ENCODE data around the gene VPS13A. TPM values are rescaled to one million over a fixed set of nuclear protein-coding genes. Genes with fewer than 3 reads are reported as not detected.

VPS13A gene
- total RNA-seq, 1 experiment from 2014 or later, result 31.5 TPM

DNA sequence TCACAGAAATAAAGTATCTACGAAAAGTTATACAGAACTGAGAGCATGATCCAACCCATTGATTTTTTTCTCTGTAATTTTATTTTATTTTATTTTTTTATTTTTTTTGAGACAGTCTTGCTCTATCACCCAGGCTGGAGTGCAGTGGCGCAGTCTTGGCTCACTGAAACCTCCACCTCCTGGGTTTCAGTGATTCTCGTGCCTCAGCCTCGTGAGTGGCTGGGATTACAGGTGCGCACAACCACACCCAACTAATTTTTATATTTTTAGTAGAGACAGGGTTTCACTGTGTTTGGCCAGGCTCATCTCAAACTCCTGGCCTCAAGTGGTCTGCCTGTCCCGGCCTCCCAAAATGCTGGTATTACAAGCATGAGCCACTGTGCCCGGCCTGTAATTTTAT, 107.3 kb downstream of the VPS13A start:
- peaks cover 15% of the 10 kb centered on the region for H3K36me3 Mint-ChIP-seq
- no peaks in the 10 kb centered on the region for H3K4me1 Mint-ChIP-seq
- ATAC-seq (no peak), DNase-seq (ENCODE audit: low spot score) (no peak)
- ChIA-PET CTCF (no interaction called here), POLR2A (no interaction called here)
- H3K9me3 Mint-ChIP-seq, result peaks cover 12% of the 10 kb centered on the region
- TF ChIP-seq SOX15 (CRISPR knock-in tag; IDR thresholded peaks at IDR 0.05) (no peak), JUN (CRISPR knock-in tag; IDR thresholded peaks at IDR 0.05) (no peak), FOXK1 (CRISPR knock-in tag; IDR thresholded peaks at IDR 0.05) (no peak), HMGA2 (CRISPR knock-in tag; IDR thresholded peaks at IDR 0.05) (no peak), ATF1 (CRISPR knock-in tag; IDR thresholded peaks at IDR 0.05) (no peak), IRF2 (CRISPR knock-in tag; IDR thresholded peaks at IDR 0.05; ENCODE audit: borderline replicate concordance, low read depth) (no peak), GTF2I (CRISPR knock-in tag; conservative IDR thresholded peaks at IDR 0.05) (no peak), ZNF263 (CRISPR knock-in tag; IDR thresholded peaks at IDR 0.05; ENCODE audit: low read depth) (no peak)
- TF ChIP-seq, protein P1, sequence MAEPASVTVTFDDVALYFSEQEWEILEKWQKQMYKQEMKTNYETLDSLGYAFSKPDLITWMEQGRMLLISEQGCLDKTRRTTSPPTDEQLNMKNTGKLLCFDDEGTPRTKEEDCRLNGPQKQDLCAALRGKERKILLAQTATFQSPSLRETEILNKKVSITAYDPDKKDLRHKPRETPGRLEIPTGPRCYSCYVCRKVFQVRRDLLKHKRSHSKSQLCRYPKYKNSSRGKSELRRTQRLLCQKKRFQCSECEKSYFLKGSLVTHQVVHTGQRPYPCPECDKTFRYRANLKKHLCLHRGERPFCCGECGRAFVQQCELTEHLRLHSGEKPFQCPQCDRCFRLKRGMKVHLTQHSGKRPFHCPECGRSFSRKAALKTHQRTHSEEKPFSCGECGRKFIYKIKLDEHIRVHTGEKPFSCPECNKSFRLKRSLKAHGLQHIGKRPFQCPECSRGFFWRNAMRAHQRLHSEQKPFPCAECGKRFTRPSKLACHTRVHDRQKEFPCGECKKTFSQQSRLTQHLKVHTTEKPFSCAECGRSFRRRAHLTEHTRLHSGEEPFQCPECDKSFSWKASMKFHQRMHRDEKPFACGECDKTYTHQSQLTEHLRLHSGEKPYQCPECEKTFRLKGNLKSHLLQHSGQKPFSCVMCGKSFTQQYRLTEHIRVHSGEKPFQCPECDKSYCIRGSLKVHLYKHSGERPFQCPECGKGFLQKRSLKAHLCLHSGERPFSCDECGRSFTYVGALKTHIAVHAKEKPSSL (CRISPR knock-in tag; conservative IDR thresholded peaks at IDR 0.05), result no peak
- TF ChIP-seq, protein P2, sequence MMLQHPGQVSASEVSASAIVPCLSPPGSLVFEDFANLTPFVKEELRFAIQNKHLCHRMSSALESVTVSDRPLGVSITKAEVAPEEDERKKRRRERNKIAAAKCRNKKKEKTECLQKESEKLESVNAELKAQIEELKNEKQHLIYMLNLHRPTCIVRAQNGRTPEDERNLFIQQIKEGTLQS (CRISPR knock-in tag; conservative IDR thresholded peaks at IDR 0.05), result no peak
- no peak overlapping the region for H3K27ac Mint-ChIP-seq
- H3K27me3 Mint-ChIP-seq (ENCODE audit: low read depth), result no peaks in the 10 kb centered on the region
- H3K4me3 Mint-ChIP-seq, result no peak overlapping the region

DNA sequence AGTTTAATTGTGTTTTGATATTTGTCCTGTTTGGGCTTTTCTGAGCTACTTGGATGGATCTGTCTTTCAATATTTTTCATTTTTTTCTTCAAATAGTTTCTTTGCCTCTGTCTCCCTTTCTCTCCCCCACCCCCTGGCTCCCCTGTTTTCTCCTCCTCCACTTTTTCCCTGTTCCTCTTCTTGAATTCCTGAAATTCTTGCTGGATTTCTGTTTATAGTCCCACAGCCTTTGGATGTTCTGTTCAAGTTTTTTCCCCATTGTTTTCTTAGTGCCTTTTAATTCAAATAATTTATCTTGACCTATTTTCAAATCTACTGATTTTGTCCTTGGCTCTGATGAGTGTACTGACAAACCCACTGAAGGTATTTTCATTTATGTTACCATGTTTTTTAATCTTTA, 113.0 kb downstream of the VPS13A start:
- Mint-ChIP-seq H3K9me3 (peaks cover 12% of the 10 kb centered on the region), H3K4me1 (peaks cover 21% of the 10 kb centered on the region), H3K36me3 (peaks cover 18% of the 10 kb centered on the region), H3K27ac (peak overlapping the region; percentile 34; the same call in 1 of the 2 replicates), H3K27me3 (ENCODE audit: low read depth) (no peaks in the 10 kb centered on the region), H3K4me3 (no peak overlapping the region)
- POLR2A ChIA-PET, result no interaction called here
- ATAC-seq (no peak), DNase-seq (ENCODE audit: low spot score) (no peak)
- CTCF ChIA-PET, result interaction anchor here (1.5 to 2.6 kb wide), 2 partner anchors 7 to 123 kb away, joined by 4 to 15 read pairs; no protein-coding TSS in a partner anchor
- TF ChIP-seq TEAD1 (CRISPR knock-in tag; IDR thresholded peaks at IDR 0.05) (no peak), FOXK1 (CRISPR knock-in tag; IDR thresholded peaks at IDR 0.05) (no peak), CREM (CRISPR knock-in tag; IDR thresholded peaks at IDR 0.05) (no peak), ETV6 (CRISPR knock-in tag; IDR thresholded peaks at IDR 0.05) (no peak), CREB1 (CRISPR knock-in tag; IDR thresholded peaks at IDR 0.05) (no peak), IRF2 (CRISPR knock-in tag; IDR thresholded peaks at IDR 0.05; ENCODE audit: borderline replicate concordance, low read depth) (no peak), RELA (CRISPR knock-in tag; IDR thresholded peaks at IDR 0.05; ENCODE audit: borderline replicate concordance) (no peak), MXD4 (CRISPR knock-in tag; IDR thresholded peaks at IDR 0.05; ENCODE audit: borderline replicate concordance) (no peak), ZNF317 (CRISPR knock-in tag; IDR thresholded peaks at IDR 0.05; ENCODE audit: borderline replicate concordance, low read depth) (no peak), SMAD4 (CRISPR knock-in tag; IDR thresholded peaks at IDR 0.05) (no peak)
- TF ChIP-seq, protein P3, sequence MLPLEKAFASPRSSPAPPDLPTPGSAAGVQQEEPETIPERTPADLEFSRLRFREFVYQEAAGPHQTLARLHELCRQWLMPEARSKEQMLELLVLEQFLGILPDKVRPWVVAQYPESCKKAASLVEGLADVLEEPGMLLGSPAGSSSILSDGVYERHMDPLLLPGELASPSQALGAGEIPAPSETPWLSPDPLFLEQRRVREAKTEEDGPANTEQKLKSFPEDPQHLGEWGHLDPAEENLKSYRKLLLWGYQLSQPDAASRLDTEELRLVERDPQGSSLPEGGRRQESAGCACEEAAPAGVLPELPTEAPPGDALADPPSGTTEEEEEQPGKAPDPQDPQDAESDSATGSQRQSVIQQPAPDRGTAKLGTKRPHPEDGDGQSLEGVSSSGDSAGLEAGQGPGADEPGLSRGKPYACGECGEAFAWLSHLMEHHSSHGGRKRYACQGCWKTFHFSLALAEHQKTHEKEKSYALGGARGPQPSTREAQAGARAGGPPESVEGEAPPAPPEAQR (CRISPR knock-in tag; IDR thresholded peaks at IDR 0.05), result no peak
- TF ChIP-seq, protein P4, sequence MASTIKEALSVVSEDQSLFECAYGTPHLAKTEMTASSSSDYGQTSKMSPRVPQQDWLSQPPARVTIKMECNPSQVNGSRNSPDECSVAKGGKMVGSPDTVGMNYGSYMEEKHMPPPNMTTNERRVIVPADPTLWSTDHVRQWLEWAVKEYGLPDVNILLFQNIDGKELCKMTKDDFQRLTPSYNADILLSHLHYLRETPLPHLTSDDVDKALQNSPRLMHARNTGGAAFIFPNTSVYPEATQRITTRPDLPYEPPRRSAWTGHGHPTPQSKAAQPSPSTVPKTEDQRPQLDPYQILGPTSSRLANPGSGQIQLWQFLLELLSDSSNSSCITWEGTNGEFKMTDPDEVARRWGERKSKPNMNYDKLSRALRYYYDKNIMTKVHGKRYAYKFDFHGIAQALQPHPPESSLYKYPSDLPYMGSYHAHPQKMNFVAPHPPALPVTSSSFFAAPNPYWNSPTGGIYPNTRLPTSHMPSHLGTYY (CRISPR knock-in tag; IDR thresholded peaks at IDR 0.05), result no peak
- TF ChIP-seq, protein P5, sequence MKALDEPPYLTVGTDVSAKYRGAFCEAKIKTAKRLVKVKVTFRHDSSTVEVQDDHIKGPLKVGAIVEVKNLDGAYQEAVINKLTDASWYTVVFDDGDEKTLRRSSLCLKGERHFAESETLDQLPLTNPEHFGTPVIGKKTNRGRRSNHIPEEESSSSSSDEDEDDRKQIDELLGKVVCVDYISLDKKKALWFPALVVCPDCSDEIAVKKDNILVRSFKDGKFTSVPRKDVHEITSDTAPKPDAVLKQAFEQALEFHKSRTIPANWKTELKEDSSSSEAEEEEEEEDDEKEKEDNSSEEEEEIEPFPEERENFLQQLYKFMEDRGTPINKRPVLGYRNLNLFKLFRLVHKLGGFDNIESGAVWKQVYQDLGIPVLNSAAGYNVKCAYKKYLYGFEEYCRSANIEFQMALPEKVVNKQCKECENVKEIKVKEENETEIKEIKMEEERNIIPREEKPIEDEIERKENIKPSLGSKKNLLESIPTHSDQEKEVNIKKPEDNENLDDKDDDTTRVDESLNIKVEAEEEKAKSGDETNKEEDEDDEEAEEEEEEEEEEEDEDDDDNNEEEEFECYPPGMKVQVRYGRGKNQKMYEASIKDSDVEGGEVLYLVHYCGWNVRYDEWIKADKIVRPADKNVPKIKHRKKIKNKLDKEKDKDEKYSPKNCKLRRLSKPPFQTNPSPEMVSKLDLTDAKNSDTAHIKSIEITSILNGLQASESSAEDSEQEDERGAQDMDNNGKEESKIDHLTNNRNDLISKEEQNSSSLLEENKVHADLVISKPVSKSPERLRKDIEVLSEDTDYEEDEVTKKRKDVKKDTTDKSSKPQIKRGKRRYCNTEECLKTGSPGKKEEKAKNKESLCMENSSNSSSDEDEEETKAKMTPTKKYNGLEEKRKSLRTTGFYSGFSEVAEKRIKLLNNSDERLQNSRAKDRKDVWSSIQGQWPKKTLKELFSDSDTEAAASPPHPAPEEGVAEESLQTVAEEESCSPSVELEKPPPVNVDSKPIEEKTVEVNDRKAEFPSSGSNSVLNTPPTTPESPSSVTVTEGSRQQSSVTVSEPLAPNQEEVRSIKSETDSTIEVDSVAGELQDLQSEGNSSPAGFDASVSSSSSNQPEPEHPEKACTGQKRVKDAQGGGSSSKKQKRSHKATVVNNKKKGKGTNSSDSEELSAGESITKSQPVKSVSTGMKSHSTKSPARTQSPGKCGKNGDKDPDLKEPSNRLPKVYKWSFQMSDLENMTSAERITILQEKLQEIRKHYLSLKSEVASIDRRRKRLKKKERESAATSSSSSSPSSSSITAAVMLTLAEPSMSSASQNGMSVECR (CRISPR knock-in tag; IDR thresholded peaks at IDR 0.05; ENCODE audit: borderline replicate concordance), result no peak
- TF ChIP-seq, protein P6, sequence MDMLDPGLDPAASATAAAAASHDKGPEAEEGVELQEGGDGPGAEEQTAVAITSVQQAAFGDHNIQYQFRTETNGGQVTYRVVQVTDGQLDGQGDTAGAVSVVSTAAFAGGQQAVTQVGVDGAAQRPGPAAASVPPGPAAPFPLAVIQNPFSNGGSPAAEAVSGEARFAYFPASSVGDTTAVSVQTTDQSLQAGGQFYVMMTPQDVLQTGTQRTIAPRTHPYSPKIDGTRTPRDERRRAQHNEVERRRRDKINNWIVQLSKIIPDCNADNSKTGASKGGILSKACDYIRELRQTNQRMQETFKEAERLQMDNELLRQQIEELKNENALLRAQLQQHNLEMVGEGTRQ (CRISPR knock-in tag; IDR thresholded peaks at IDR 0.05), result no peak
- TF ChIP-seq, protein P7, sequence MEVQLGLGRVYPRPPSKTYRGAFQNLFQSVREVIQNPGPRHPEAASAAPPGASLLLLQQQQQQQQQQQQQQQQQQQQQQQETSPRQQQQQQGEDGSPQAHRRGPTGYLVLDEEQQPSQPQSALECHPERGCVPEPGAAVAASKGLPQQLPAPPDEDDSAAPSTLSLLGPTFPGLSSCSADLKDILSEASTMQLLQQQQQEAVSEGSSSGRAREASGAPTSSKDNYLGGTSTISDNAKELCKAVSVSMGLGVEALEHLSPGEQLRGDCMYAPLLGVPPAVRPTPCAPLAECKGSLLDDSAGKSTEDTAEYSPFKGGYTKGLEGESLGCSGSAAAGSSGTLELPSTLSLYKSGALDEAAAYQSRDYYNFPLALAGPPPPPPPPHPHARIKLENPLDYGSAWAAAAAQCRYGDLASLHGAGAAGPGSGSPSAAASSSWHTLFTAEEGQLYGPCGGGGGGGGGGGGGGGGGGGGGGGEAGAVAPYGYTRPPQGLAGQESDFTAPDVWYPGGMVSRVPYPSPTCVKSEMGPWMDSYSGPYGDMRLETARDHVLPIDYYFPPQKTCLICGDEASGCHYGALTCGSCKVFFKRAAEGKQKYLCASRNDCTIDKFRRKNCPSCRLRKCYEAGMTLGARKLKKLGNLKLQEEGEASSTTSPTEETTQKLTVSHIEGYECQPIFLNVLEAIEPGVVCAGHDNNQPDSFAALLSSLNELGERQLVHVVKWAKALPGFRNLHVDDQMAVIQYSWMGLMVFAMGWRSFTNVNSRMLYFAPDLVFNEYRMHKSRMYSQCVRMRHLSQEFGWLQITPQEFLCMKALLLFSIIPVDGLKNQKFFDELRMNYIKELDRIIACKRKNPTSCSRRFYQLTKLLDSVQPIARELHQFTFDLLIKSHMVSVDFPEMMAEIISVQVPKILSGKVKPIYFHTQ (CRISPR knock-in tag; IDR thresholded peaks at IDR 0.05), result no peak

Measured in WTC11 (cell line).